PC-3 (cell line): ENCODE measurements around the gene SLC6A18.

Experiments
- EZH2 ChIP-seq: fragments of 300-600 bp; sonication (generic); IDR thresholded peaks from one replicate; pipeline ENCODE4 v1.6.1; 2017; ENCODE audit warnings: antibody characterized with exemption, mild to moderate bottlenecking, low read length; ENCODE audit not compliant: unreplicated experiment
- EZH2phosphoT487 ChIP-seq: fragments of 300-600 bp; sonication (generic); IDR thresholded peaks from 2 replicates; pipeline ENCODE4 v1.6.1; 2018; ENCODE audit warnings: mild to moderate bottlenecking, antibody characterized with exemption, low read length, borderline replicate concordance
- TF ChIP-seq, protein P1 (sequence below): fragments of 300-600 bp; sonication (generic); conservative IDR thresholded peaks from 2 replicates; pipeline ENCODE4 v1.5.1; 2017; ENCODE audit warnings: antibody characterized with exemption, low read depth, mild to moderate bottlenecking, low read length

DNA sequence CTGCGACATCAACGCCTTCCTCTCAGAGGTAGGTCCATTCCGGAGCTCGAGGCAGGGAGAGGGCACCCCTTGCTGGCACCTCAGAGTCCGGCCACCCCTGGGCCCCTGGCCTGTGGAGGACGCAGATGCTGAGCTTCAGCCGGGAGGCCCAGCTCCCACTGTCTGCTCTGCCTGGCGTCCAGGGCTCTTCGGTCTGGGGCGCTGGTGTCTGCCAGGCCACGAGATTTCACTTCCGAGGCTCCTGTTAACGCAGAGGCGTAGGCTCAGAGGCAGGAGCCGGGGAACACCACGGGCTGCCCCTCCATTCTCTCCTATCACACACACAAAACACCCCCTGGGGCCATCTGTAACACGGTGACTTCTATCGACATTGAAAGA lies 8.3 kb upstream of the SLC6A18 start:
- TF ChIP-seq, protein P1, sequence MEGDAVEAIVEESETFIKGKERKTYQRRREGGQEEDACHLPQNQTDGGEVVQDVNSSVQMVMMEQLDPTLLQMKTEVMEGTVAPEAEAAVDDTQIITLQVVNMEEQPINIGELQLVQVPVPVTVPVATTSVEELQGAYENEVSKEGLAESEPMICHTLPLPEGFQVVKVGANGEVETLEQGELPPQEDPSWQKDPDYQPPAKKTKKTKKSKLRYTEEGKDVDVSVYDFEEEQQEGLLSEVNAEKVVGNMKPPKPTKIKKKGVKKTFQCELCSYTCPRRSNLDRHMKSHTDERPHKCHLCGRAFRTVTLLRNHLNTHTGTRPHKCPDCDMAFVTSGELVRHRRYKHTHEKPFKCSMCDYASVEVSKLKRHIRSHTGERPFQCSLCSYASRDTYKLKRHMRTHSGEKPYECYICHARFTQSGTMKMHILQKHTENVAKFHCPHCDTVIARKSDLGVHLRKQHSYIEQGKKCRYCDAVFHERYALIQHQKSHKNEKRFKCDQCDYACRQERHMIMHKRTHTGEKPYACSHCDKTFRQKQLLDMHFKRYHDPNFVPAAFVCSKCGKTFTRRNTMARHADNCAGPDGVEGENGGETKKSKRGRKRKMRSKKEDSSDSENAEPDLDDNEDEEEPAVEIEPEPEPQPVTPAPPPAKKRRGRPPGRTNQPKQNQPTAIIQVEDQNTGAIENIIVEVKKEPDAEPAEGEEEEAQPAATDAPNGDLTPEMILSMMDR, result no peak
- TF ChIP-seq EZH2, result no peak
- TF ChIP-seq EZH2phosphoT487, result no peak
